Measurements from ENCODE around the gene CPXM2. TPM values are rescaled to one million over a fixed set of nuclear protein-coding genes. Genes with fewer than 3 reads are reported as not detected.

CPXM2 gene
- total RNA-seq, 1 donor from 2014 or later: 17.9 TPM

DNA sequence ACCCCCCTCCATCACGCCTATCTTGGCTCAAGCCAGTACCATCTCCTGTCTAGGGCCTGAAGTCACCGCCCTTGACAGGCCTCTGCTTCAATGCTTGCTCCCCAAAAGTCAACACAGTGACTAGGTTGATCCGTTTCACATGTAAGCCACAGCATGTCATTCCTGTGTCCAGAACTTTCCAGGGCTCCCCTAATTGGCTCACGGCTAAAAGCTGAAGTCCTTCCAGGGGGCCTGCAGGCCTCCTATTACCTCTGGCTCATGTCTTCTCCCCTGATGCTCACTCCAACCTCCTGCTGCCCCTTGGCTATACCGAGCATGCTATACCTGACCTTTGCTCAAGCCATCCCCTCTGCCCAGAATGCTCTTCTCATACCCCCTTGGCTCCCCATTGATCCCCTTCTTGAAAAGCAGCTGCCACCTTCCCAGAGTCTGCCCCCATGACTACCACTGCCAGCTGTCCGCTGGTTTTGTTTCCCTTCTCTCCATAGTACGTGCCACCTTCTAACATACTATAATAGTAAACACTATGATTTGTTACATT is 39.1 kb downstream of the CPXM2 start:
- DNase-seq (ENCODE audit: low spot score): no peak

DNA sequence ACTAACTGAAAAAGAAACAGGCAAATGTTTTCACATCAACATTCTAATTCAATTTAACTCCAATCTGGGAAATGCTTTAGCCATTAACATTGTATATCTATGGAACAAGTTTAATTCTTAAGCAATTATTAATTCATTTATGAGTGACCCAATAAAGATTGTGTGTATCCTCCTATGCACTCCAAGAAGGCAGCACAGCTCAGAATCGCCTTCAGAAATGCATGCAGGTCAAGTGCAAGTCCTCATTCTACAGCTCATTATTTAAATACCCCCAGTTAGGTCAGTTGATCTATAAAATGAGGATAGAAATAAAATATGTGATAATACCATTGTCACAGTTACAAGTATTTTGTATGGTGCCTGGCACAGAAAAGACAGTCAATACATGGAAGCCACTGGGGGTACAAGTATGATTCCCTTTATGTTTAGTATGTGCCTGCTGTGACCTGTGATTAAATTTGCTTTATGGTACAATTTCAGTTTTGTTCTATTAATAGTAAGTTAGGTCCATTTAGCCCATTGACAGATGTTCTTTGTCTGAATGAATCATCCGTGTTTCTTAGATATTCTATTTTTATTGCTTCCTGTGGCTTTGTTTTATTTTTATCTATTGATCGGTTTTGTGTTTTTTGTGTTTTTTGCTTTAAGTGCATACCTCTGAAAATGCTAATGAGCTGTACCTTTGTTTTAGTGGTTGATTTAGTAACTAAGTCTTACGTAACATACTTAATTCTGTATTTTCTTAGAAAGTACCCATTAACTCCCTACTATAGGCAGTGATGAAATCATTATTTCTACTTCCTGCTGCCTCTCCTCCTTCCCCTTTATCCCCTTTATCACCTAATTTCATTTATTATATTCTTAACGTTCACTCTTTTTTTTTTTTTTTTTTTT is 42.8 kb downstream of the CPXM2 start:
- no peak for DNase-seq (ENCODE audit: low spot score)

DNA sequence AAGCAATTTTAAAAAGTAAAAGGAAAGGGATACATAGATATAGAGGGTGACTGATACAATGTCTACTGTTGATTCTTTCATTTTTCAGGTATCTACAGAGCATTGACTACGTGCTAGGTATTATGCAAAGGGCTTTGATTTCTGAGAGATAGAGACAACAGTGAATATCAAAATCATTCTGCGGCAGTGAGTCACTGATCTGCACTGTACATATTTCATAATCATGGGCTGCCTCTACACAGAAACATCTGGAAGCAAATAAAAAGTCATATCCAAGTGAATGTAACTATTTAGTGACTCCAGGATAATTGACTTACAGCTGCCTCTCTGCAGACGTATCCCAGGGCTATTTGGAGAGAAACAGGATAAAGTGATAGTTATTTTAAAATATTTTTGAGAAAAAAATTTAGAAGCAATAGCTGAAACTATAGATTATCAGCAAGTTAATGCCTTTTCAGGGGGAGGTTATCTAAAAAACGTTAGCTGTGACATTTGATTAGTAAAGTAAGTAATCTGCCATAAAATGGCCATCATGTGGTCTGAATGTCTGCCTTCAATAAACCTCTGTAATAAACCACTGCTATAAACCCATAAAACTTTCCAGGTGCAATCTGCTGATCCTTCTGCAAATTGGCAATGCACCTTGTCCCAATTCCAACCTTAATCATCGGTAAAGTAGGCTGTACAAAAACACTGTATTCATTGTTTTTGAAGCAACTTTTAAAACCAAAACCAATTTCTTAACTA is 43.7 kb downstream of the CPXM2 start:
- DNase-seq (ENCODE audit: low spot score): no peak

DNA sequence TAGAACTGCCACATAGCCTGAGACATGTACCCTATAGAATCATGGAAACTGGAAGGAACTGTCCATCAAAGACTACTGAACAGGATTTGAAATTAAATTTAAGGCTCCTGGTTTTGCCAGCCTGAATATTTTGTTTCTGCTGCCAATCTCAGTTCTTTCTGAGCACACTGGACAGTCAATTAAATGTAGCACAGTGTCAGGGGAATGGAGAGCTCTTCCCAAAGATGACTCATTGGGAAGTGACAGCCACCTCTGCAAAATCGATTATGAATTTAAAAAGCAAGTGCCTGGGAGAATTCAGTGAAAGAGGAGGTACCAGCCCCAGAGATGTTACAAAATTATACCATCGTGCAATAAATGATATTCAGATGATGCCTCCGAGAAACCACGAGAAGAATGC is 47.8 kb downstream of the CPXM2 start:
- no peak for DNase-seq (ENCODE audit: low spot score)

DNA sequence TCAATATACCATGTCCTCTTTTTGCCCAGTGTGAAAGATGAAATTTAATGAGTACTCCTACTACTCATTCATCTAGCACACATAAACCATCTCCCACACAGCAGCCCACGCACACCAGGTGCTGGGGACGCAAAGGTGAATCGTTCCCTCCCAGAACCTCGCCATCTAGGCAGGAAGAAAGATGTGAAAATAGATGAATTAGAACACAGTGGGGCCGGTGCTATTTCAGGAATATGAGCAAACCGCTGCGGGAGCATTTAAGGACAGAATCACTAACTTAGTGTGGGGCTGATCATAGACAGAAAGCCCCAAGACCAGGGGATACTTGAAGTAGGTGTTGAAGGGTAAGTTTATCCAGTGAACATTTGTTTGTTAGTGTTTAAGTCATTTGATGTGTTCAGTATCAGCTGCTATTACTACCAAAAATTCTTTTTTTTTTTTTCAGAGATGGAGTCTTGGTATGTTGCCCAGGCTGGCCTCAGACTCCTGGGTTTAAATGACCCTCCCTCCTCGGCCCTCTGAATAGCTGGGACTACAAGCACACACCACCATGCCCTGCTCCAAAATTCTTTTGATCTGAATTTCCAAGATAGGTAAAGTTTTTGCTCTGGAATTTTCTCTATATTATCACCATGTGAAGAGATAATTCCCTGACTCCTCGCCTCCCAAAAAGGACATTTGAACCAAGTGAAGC is 48.8 kb downstream of the CPXM2 start:
- DNase-seq (ENCODE audit: low spot score): no peak

DNA sequence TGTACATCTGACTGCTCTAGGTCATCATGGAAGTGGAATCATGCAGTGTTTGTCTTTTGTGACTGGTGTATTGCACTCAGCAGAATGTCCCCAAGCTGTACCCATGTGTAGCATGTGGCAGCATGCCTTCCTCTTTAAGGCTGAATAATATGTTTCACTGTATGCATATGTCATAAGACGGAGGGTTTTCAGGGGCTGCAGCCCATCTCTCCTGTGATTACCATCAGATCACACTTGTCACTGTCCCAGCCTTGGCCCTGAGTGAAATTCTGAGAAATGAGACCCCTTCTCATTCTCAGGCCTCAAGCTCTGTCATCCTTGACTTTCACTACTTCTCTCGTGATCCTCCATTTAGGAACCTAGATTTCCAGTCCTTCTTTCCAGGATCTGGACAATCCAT is 50.0 kb downstream of the CPXM2 start:
- DNase-seq (ENCODE audit: low spot score): no peak

DNA sequence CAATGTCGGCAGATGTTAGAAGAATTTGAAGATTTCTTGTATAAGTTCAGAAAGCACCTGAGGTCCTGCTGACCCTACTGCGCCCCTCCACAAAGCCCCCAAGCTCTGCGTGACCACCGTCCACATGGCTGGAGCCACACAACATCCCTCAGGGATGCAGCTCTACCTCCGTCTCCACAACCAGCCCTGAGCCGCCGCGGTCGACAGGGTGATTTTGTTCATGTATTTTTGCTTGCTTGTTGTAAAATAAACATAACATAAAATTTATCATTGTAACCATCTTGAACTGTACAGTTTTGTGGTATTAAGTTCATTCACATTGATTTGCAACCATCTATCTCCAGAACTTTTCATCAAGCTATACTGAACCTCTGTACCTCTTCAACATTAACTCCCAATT is 50.5 kb downstream of the CPXM2 start:
- DNase-seq (ENCODE audit: low spot score): no peak

DNA sequence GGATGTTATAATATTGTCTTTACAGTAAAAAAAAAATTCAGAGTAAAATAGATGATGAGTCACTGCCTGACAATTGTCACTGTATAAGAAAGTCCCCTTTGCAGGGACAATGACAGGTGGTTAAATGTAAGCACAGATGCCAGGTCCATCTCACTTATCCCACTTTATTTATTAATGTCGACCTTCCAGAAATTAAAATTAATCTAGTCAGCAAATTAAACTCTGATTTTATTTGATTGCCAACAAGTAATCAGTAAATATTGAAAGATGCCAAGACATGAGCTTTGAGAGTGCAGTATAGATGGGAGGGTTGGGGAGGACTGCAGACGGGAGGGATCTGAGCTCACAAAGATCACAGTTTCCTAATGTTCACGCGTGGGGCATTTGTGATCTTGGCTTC is 50.9 kb downstream of the CPXM2 start:
- no peak for DNase-seq (ENCODE audit: low spot score)

DNA sequence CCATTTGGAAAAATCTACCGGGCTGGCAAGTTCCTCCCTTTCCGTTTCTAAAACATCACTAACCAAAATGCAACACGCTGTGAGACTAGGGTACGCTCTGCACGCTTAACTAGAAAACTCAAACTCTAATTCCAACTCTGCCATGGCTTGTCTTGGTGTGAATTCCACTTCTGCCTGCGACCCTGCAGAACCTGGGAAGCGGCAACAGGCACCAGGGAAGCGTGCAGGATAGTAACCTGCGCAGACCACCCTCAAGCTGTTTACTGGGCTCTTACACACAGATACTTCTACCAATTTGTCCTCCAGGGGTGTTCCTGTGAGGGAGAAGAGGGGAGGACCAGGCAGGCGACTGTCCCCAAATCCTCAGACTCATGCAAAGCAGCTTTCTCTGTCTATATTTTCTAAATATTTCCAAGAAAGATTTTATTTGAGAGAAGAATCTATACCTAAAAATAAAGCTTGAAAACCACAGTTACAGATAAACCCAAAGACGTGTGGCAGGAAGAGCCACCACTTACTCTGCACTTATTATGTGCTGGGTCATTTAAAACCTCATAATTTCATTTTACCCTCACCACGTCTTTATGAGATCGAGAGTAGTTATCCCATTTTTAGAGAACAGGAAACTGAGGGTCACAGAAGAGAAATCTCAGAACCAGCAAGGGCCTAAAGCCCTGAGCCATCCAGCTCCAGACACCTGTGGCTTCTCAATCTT is 52.9 kb downstream of the CPXM2 start:
- DNase-seq (ENCODE audit: low spot score): no peak

DNA sequence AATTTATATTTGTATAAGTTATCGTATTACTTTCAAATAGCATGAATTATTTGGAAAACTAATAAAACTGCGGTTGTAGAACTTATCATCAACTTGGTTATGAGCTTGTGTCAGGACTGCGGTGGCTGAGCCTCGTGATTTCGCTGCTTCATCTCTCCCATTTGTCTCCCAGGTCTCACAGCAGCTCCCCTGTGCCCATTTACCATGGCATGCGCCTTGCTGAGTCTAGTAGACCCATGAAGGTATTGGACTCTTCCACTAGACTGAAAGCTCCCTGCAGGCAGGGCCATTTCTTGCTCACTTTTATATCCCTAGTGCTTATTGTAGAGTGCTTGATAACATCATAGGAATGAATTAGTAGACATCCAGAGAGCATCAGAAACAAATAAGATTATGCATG is 53.9 kb downstream of the CPXM2 start:
- DNase-seq (ENCODE audit: low spot score): no peak

DNA sequence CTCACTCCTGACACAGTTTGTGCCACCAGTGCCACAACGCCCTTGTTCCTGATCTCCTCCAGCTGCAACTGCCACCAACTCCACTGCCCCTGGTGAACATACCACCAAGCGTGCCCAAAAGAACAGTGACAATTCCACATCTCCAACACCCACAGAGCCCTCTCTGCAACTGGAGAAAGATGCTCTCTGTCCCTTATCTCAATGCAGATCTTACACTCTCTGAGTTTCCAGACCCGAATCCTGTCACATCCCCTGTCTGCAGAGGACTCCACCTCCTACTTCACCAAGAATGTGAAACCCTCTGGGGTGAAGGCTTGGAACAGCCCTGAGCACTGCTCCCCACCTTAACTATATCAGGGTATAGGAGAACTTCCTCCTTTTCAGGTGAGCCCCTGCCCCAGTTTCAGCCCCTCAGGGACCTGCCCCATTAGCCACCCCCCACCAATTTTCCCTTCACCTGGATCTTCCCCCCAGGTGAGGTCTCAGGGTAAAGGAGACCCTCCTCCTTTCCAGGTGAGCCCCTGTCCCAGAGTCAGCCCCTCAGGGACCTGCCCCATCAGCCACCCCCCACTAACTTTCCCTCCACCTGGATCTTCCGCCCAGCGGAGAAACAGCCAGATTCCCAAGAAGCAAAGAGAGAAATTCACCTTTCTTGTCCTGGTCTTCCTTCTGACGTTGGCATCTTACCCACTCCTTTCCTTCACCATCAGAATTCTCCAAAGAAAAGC is 55.0 kb downstream of the CPXM2 start:
- no peak for DNase-seq (ENCODE audit: low spot score)

DNA sequence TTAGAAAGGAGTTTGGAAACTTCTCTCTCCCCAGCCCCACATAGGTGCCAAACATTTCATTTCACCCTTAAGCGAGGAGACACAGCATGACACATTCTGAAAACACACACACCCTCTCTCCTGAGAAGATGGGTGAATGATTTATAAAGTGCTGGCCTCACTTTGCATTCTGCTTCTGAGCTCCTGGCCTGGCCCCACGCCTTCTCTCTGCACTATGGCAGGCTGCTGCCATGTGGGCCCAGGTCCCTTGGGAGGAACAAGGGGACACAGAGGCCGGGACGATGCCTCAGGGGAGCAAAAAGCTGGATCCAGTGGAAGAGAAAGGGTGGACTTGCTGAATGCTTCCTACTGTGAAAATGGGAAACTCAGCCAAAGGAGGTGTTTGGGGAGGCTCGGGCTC is 56.0 kb downstream of the CPXM2 start:
- no peak for DNase-seq (ENCODE audit: low spot score)

DNA sequence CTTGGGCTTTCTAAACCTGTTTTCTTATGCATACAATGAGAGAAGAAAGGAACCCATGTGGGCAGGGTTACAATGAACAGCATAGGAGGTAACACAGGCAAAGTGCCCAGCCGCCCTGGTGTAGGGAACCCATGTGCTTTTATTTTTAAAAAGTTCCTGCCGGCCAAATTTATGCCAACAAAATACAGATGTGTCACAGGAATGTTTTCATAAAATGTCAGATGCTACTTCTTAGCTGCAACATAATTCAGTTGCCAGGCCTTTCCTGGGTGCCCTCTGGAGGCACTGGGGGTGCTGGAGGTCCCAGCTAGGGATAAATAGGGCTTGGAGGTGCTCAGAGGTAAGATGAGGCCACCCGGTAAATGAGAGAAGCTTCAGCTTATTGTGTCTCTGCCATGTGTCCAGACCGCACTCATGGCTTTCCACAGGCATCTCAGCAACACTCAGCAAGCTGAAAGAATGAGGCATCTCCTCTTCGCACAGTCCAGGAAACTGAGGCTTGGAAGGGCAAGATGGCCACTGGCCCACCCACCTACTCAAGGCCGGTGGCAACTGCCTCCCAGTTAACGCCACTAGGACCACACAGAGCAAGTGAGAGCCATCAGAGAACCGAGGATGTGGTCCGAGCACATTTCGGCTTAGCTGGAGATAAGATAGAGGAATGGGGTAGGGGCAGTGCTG is 58.3 kb downstream of the CPXM2 start:
- no peak for DNase-seq (ENCODE audit: low spot score)

DNA sequence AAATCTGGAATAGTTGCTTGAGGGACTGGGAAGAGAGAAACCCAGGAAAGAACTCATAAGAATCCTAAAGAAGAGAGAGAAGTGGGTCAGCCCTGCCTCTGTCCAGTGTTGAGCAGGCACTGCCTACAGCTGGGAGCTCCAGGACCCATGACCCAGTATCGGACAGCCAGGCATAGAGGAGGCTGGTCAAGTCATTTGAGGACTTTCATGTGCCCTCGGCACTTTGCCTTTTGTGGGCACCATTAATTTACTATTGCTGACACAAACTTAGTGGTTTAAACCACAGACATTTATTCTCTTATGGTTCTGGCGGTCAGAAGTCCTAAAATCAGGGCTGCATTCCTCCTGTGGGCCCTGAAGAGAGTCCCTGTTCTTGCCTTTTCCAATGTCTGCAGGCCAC is 60.3 kb downstream of the CPXM2 start:
- DNase-seq (ENCODE audit: low spot score): no peak

DNA sequence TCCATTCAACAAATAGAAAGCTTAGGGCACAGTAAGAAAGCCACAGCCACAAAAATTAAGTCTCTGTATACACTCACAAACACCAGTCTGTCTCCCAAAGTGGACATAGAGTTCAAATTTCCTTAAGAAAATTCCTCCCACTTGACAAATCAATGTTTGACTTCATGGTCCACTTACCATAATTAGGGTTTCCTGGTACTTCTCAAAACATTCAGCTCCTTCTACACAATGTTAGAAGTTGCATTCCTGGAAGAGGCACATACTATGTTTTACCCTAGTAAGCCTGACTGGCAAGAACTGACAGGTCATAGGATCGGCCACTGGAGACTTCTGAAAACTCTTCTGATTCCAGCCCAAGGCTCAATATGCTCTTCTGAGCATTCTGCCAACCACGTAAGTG is 70.5 kb downstream of the CPXM2 start:
- no peak for DNase-seq (ENCODE audit: low spot score)

DNA sequence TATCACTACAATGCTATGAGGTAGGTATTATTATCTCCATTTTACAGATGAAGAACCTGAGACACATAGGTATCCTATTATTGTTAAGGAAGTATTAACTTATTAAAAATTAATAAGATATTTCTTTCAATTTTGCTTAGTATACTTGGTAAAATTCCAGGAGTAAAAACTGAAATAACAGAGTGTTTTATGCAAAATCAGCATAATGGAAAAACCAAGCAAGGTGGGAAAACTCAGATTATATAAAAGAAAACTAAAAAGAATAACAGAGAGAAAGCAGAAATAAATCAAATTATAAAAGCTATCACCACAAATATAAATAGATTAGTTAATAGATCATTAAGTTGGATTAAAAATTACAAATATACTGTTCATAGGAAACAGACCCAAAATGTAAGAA is 82.0 kb downstream of the CPXM2 start:
- DNase-seq (ENCODE audit: low spot score): no peak

DNA sequence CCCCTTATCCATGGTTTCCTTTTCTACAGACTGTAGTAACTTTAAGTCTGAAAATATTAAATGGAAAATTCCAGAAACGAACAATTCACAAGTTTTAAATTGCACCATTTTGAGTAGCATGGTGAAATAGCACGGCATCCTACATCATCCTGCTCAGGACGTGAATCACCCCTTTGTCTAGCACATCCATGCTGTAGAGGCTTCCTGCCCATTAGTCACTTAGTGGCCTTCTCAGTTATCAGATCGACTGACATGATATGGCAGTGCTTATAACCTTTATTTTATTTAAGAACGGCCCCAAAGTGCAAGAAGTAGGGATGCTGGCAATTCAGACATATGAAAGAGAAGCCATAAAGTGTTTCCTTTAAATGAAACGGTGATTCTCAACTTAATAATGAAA is 82.7 kb downstream of the CPXM2 start:
- no peak for DNase-seq (ENCODE audit: low spot score)

DNA sequence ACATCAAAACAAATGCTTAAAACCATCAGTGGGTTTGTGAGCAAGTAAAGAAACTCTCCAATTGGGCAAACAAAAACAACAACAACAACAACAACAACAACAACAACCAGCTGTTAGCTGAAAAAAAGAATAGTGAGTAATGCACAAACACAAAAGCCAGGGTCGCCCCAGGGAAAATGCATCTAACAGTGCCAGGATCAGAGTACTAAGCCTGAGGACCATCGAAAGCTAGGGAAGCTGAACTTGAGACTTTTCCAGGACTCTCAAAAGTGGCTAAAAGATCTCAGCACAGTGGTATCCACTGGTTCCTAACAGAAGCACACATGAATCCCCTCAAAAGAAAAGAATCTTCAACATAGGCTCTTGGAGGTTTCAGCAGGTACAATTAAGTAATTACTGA is 83.3 kb downstream of the CPXM2 start:
- no peak for DNase-seq (ENCODE audit: low spot score)

DNA sequence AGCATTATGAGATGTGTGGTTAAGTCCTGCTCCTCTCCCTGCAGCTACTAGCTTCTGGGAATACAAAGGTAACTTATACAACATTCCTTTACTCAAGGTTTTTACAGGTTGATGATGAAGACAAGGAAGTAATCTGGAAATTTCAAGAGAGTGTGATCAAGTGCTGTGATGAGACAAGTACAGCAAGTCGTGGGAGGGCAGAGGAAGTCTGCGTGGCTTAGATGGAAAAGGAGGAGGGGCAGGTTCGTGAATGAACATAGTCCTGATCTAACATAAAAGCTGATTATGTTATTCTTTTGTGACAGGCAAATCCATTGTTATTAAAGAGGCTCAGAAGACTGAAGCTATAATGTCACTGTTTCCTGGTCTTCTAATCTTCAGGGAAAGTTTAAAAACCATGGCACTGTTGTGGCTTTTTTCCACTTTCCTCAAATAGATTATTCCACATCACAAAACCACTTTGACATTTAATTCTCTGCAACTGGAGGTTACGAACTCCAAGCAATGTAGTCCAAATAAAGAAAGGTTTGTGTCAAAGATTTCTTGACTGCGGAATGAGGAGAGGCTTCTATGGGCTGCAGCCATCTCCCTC is 84.1 kb downstream of the CPXM2 start:
- DNase-seq (ENCODE audit: low spot score): no peak

DNA sequence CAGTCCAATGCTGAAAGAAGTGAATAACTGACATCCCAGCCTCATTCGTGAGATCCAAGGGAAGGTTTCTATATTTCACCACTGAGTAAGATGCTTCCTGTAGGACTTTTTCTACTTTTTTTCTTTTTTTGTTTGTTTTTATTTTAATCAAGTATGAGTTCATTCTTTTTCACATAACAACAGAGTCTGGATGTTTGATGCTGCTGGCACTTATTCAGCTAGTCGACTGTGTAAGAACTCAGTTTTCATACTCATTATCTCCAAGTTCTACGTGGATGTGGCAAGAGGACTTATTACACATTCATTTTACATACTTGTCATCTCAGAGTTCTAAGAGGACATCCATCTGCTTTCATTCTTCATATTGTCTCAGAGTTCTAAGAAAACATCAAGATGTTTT is 86.9 kb downstream of the CPXM2 start:
- DNase-seq (ENCODE audit: low spot score): no peak

Measured in mesenteric fat pad (tissue), 1 donor.